ENCODE data around the gene ARL16. TPM values are rescaled to one million over a fixed set of nuclear protein-coding genes. Genes with fewer than 3 reads are reported as not detected.
A peak's percentile ranks its signal among the peaks of the same experiment; 100 is the strongest.

Gene ARL16
- total RNA-seq, 1 experiment from 2014 or later: 41.7 TPM

DNA sequence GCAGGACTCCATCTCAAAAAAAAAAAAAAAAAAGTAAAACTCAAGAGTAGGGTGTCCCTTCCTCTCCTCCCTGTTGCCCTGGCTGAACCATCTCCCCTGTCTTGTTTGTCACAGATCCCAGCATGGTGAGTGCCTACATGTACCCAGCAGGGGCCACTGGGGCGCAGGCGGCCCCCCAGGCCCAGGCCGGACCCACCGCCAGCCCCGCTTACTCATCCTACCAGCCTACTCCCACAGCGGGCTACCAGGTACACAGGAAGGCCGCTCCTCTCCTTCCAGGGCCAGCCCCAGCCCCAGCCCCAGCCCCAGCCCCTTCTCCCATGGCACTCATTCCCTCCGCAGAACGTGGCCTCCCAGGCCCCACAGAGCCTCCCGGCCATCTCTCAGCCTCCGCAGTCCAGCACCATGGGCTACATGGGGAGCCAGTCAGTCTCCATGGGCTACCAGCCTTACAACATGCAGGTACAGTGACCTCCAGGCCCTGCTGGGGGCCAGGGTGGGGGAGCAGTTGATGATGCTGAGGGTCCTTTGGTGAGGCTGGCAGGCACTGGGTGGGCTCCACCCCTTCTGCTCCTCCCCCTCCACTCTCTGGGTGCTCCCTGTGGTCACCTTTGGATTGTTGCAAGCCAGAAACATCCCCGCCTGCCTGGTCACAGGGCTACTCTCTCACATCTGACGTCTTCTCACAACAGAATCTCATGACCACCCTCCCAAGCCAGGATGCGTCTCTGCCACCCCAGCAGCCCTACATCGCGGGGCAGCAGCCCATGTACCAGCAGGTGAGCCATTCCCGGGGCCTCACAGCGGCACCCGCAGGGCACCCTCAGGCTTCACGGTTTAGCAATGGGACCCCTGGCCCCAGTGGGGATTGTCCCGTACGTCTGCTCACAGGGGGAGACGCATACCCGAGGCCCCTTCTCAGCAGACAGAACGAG lies 17.0 kb upstream of the ARL16 start:
- Histone ChIP-seq H3K79me2 (ENCODE audit: low read depth) (peaks cover 45% of the 10 kb centered on the region), H3K36me3 (ENCODE audit: low read depth) (no peaks in the 10 kb centered on the region), H3F3A (ENCODE audit: insufficient read depth, low read depth) (peaks cover 22% of the 10 kb centered on the region), H3K27ac (no peak overlapping the region), H4K20me1 (ENCODE audit: insufficient read depth) (peaks cover 4% of the 10 kb centered on the region; the same call in 1 of the 2 replicates), H3K9me3 (ENCODE audit: insufficient read depth, low read depth) (no peaks in the 10 kb centered on the region), H3K27me3 (ENCODE audit: insufficient read depth, low read depth) (no peaks in the 10 kb centered on the region), H3K4me3 (no peak overlapping the region), H3K9me2 (ENCODE audit: insufficient read depth) (no peaks in the 10 kb centered on the region), H2AFZ (no peak overlapping the region), H3K4me1 (replicated peaks; ENCODE audit: insufficient read depth) (peaks cover 7% of the 10 kb centered on the region), H3K4me2 (peak overlapping the region; percentile 91; the same call in 1 of the 2 replicates)
- DNase-seq: no peak
- intact Hi-C loops (cut with micrococcal nuclease; ENCODE audit: unreplicated experiment): no loop called here
- POLR2A ChIA-PET (ENCODE audit: unreplicated experiment): interaction anchor here (0.7 kb wide), 1 partner anchor 9 kb away, joined by 4 read pairs; no protein-coding TSS in a partner anchor
- no TSS peak for BruUV-seq (replicated peaks)
- TF ChIP-seq EZH2 (IDR thresholded peaks at IDR 0.05; ENCODE audit: low read depth): no peak
- TF ChIP-seq, protein P1, sequence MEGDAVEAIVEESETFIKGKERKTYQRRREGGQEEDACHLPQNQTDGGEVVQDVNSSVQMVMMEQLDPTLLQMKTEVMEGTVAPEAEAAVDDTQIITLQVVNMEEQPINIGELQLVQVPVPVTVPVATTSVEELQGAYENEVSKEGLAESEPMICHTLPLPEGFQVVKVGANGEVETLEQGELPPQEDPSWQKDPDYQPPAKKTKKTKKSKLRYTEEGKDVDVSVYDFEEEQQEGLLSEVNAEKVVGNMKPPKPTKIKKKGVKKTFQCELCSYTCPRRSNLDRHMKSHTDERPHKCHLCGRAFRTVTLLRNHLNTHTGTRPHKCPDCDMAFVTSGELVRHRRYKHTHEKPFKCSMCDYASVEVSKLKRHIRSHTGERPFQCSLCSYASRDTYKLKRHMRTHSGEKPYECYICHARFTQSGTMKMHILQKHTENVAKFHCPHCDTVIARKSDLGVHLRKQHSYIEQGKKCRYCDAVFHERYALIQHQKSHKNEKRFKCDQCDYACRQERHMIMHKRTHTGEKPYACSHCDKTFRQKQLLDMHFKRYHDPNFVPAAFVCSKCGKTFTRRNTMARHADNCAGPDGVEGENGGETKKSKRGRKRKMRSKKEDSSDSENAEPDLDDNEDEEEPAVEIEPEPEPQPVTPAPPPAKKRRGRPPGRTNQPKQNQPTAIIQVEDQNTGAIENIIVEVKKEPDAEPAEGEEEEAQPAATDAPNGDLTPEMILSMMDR (conservative IDR thresholded peaks at IDR 0.05): no peak
- CTCF ChIA-PET: no interaction called here

DNA sequence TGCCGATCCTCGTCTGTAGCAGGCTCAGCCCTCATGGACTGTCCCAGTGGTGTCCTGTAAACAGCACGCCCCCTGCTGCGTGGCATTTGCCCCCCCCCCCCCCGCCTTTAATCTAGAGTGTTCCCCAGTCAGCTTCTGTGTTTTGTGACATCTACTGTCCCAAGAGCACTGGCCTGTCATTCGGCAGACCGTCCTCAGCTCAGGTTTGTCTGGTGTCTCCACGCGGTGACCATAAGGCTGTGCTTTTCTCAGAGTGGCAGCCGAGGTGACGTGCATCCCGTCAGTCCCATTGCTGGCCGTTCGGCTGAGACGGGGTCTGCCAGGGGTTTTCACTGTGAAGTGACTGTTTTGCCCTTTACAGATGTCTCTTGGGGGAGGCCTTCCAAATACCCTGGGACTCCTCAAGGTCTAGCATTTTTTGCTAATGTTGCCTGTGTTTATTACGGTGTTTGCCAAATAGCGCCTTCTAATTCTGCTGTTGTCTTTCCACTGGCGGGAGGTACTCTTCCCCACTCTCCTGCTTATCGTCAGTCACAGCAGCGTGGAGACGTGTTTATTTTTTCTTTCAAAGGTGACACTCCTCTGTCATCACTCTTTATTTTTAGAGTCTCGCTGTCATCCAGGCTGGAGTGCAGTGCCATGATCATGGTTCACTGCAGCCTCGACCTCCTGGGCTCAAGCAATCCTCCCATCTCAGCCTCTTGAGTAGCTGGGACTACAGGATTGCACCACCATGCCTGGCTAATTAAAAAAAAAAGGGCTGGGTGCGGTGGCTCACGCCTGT lies 13.9 kb upstream of the ARL16 start:
- no peak overlapping the region for H3K4me2 ChIP-seq
- no peaks in the 10 kb centered on the region for H3K9me2 ChIP-seq (ENCODE audit: insufficient read depth)
- TF ChIP-seq EZH2 (IDR thresholded peaks at IDR 0.05; ENCODE audit: low read depth): no peak
- TF ChIP-seq, protein P1 (conservative IDR thresholded peaks at IDR 0.05): no peak
- no peaks in the 10 kb centered on the region for H3K27me3 ChIP-seq (ENCODE audit: insufficient read depth, low read depth)
- peaks cover 7% of the 10 kb centered on the region; the same call in 1 of the 2 replicates for H3K4me1 ChIP-seq (replicated peaks; ENCODE audit: insufficient read depth)
- H3K36me3 ChIP-seq (ENCODE audit: low read depth): no peaks in the 10 kb centered on the region
- no peak overlapping the region for H2AFZ ChIP-seq
- BruUV-seq (replicated peaks): no TSS peak
- intact Hi-C loops (cut with micrococcal nuclease; ENCODE audit: unreplicated experiment): no loop called here
- peaks cover 19% of the 10 kb centered on the region for H3K79me2 ChIP-seq (ENCODE audit: low read depth)
- CTCF ChIA-PET: no interaction called here
- H3F3A ChIP-seq (ENCODE audit: insufficient read depth, low read depth): peaks cover 10% of the 10 kb centered on the region
- POLR2A ChIA-PET (ENCODE audit: unreplicated experiment): no interaction called here
- peaks cover 4% of the 10 kb centered on the region; the same call in 1 of the 2 replicates for H4K20me1 ChIP-seq (ENCODE audit: insufficient read depth)
- no peak for DNase-seq
- H3K9me3 ChIP-seq (ENCODE audit: insufficient read depth, low read depth): no peaks in the 10 kb centered on the region
- H3K4me3 ChIP-seq: no peak overlapping the region
- no peak overlapping the region for H3K27ac ChIP-seq

DNA sequence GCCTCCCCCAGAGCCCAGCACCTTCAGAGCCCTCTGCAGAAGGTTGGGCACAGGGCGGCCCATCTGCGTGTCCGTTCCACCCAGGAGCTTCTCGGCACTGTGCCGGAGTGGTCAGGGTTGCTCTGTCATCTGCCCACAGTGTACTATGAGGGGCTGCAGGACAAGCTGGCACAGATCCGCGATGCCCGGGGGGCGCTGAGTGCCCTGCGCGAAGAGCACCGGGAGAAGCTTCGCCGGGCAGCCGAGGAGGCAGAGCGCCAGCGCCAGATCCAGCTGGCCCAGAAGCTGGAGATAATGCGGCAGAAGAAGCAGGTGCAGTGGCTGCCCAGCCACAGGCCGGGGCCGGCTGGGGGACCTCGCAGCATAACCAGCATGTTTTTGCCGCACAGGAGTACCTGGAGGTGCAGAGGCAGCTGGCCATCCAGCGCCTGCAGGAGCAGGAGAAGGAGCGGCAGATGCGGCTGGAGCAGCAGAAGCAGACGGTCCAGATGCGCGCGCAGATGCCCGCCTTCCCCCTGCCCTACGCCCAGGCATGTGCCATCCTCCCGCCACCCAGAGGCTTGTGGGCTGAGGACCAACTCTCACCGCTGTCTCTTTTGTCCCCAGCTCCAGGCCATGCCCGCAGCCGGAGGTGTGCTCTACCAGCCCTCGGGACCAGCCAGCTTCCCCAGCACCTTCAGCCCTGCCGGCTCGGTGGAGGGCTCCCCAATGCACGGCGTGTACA lies 12.8 kb upstream of the ARL16 start:
- Histone ChIP-seq H4K20me1 (ENCODE audit: insufficient read depth) (peaks cover 4% of the 10 kb centered on the region; the same call in 1 of the 2 replicates), H3K27ac (no peak overlapping the region), H3K27me3 (ENCODE audit: insufficient read depth, low read depth) (no peaks in the 10 kb centered on the region), H2AFZ (no peak overlapping the region), H3K4me3 (no peak overlapping the region), H3K9me3 (ENCODE audit: insufficient read depth, low read depth) (no peaks in the 10 kb centered on the region), H3F3A (ENCODE audit: insufficient read depth, low read depth) (no peaks in the 10 kb centered on the region; the same call in 1 of the 2 replicates), H3K4me1 (replicated peaks; ENCODE audit: insufficient read depth) (peaks cover 3% of the 10 kb centered on the region; the same call in 1 of the 2 replicates), H3K36me3 (ENCODE audit: low read depth) (no peaks in the 10 kb centered on the region), H3K4me2 (no peak overlapping the region), H3K9me2 (ENCODE audit: insufficient read depth) (no peaks in the 10 kb centered on the region), H3K79me2 (ENCODE audit: low read depth) (peaks cover 9% of the 10 kb centered on the region)
- intact Hi-C loops (cut with micrococcal nuclease; ENCODE audit: unreplicated experiment): no loop called here
- ChIA-PET POLR2A (ENCODE audit: unreplicated experiment) (no interaction called here), CTCF (no interaction called here)
- DNase-seq: no peak
- TF ChIP-seq, protein P1 (conservative IDR thresholded peaks at IDR 0.05): no peak
- no peak for TF ChIP-seq EZH2 (IDR thresholded peaks at IDR 0.05; ENCODE audit: low read depth)
- no TSS peak for BruUV-seq (replicated peaks)
